GM12801 (cell line): ENCODE results near the gene WNT4.

Experiments
- TF ChIP-seq, protein P1 (sequence below): IDR thresholded peaks from one replicate; pipeline ENCODE4 v1.5.1; 2011; ENCODE audit warnings: control low read depth; ENCODE audit not compliant: insufficient read length; ENCODE audit errors: extremely low read depth

Gene WNT4

DNA sequence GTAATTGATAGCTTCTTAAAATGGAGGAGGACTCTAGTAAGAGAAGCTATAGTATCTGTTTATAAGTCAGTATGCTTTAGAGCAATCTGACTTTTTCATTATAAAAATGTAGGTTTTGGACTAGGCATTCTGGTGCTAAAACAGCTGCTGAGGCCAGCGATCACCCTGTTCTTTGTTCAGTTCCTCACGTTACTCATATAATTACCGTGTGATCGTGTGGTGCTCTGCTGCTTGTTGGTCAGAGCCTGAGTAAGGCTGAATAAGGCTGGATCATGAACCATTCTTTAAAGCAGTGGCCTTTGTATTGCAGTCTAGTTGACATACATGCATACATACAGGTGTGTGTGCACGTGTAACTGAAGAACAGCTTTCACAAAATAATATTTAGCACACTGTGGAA is 65.2 kb downstream of the WNT4 start:
- TF ChIP-seq, protein P1, sequence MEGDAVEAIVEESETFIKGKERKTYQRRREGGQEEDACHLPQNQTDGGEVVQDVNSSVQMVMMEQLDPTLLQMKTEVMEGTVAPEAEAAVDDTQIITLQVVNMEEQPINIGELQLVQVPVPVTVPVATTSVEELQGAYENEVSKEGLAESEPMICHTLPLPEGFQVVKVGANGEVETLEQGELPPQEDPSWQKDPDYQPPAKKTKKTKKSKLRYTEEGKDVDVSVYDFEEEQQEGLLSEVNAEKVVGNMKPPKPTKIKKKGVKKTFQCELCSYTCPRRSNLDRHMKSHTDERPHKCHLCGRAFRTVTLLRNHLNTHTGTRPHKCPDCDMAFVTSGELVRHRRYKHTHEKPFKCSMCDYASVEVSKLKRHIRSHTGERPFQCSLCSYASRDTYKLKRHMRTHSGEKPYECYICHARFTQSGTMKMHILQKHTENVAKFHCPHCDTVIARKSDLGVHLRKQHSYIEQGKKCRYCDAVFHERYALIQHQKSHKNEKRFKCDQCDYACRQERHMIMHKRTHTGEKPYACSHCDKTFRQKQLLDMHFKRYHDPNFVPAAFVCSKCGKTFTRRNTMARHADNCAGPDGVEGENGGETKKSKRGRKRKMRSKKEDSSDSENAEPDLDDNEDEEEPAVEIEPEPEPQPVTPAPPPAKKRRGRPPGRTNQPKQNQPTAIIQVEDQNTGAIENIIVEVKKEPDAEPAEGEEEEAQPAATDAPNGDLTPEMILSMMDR: no peak

DNA sequence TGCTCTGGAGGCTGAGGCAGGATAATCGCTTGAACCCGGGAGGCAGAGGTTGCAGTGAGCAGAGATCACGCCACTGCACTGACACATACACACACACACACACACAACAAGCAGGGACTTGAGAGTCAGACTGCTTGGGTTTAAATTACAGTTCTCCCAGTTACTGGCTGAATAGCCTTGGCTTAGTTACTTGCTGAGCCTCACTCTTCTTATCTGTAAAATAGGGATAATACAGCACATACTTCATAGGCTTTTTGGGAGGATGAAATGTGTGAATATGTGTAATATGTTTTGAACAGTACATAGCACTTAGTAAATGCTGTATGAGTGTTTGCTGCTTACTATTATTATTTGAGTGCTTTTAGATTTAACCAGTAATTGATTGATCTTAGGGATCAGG is 66.6 kb downstream of the WNT4 start:
- TF ChIP-seq, protein P1: no peak

DNA sequence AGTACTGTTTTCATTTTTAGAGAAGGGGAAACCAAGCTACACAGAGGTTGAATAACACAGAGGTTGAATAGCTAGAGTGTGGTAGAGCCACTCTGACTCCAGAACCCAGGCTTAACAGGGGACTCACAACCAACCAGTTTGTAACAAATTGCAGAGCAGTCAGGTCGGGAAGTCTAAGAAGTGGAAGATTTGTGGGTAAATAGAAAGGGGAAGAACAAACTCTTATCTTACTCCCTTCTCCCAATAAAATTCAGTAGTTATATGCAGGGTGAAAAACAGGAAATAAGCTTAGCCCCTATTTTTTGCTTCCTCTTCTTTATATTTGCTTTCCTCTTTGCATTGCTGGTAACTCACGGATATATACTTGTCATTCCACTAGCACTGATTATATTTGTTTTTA is 67.2 kb downstream of the WNT4 start:
- TF ChIP-seq, protein P1: no peak

DNA sequence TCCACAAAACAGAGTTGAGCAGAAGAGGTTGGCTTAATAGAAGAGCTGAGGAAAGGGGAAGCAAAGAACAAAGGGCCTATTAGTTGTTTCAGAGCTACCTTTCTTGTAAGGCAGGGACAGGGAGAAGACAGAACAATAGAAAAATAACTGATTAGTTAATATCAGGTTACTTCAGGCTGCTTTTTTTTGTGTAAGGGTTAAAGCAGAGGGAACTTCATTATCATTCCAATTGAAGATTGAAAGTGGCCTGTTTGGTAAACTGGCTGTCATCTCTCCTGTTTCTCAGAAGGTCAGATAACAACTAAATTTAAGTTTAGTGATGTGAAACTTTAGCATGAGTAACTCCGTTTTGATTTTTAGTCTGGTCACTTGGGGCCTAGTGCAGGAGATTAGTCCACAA is 68.1 kb downstream of the WNT4 start:
- TF ChIP-seq, protein P1: no peak

DNA sequence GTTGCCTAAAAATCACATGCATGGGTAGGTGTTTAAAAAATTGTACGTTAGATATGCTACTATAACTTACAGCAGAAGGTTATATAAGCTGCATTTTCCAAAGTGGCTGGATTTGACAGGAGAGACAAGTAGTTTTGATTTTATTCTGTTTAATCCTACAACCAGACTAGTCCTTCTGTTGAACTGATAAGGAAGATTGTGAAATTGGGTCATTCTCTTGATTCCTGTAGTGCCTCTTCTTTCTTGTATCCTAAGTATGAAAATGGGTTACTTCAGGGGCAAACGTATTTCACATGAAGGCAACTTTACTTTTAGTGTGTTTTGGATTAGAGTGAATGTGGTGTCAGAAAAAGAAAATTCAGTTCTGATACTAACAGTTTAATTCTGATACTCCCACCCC is 71.4 kb downstream of the WNT4 start:
- TF ChIP-seq, protein P1: no peak
